ENCODE results near the gene LRRC23.

DNA sequence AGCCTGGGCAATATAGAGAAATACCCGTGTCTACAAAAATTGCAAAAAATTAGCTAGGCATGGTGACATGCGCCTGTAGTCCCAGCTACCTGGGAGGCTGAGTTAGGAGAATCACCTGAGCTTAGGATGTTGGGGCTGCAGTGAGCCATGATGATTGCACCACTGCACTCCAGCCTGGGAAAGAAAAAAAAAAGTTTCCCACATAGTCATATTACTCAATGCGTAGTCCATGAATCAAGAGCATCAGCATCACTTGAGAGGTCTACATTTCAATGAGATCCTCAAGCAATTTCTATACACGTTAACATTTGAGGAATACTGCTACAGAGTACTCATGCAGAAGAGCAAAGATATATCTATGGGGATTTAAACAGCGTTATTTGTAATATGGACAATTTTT is 5.2 kb upstream of the LRRC23 start:
- TF ChIP-seq, protein P1, sequence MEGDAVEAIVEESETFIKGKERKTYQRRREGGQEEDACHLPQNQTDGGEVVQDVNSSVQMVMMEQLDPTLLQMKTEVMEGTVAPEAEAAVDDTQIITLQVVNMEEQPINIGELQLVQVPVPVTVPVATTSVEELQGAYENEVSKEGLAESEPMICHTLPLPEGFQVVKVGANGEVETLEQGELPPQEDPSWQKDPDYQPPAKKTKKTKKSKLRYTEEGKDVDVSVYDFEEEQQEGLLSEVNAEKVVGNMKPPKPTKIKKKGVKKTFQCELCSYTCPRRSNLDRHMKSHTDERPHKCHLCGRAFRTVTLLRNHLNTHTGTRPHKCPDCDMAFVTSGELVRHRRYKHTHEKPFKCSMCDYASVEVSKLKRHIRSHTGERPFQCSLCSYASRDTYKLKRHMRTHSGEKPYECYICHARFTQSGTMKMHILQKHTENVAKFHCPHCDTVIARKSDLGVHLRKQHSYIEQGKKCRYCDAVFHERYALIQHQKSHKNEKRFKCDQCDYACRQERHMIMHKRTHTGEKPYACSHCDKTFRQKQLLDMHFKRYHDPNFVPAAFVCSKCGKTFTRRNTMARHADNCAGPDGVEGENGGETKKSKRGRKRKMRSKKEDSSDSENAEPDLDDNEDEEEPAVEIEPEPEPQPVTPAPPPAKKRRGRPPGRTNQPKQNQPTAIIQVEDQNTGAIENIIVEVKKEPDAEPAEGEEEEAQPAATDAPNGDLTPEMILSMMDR (IDR thresholded peaks at IDR 0.05; ENCODE audit: insufficient read depth, low read length): no peak
- TF ChIP-seq GABPA (IDR thresholded peaks at IDR 0.05; ENCODE audit: low read depth) (no peak), POLR2AphosphoS5 (IDR thresholded peaks at IDR 0.05; ENCODE audit: low read depth) (no peak)
- TF ChIP-seq, protein P2, sequence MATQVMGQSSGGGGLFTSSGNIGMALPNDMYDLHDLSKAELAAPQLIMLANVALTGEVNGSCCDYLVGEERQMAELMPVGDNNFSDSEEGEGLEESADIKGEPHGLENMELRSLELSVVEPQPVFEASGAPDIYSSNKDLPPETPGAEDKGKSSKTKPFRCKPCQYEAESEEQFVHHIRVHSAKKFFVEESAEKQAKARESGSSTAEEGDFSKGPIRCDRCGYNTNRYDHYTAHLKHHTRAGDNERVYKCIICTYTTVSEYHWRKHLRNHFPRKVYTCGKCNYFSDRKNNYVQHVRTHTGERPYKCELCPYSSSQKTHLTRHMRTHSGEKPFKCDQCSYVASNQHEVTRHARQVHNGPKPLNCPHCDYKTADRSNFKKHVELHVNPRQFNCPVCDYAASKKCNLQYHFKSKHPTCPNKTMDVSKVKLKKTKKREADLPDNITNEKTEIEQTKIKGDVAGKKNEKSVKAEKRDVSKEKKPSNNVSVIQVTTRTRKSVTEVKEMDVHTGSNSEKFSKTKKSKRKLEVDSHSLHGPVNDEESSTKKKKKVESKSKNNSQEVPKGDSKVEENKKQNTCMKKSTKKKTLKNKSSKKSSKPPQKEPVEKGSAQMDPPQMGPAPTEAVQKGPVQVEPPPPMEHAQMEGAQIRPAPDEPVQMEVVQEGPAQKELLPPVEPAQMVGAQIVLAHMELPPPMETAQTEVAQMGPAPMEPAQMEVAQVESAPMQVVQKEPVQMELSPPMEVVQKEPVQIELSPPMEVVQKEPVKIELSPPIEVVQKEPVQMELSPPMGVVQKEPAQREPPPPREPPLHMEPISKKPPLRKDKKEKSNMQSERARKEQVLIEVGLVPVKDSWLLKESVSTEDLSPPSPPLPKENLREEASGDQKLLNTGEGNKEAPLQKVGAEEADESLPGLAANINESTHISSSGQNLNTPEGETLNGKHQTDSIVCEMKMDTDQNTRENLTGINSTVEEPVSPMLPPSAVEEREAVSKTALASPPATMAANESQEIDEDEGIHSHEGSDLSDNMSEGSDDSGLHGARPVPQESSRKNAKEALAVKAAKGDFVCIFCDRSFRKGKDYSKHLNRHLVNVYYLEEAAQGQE (IDR thresholded peaks at IDR 0.05; ENCODE audit: insufficient replicate concordance, low read depth): no peak
